ENCODE data around the gene ESYT2.

Gene ESYT2

DNA sequence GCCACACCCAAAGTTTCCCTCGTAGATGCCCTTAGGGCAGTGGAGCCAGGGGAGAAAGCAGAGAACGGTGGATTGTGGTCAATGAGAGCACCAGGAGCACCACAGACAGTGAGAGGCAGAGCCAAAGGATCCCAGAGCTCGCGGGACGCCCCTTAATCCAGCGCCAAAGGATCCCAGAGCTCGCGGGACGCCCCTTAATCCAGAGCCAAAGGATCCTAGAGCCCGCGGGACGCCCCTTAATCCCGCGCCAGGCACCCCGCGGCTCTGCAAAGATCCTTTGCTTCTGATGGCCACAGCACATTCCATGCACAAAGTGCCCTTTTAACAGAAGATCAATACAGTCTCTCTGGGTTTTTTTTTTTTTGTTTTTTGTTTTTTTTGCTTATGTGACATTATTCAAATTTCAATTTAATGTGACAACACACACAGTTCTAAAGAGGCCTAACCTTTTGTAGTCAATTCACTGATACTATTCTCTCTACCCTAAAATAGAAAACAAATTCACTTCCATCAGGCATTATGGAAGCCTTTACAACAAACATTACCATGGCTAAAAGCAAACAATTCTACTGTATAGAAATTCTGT is 71.8 kb downstream of the ESYT2 start:
- no peak for DNase-seq (ENCODE audit: low read depth, low spot score)
- no peak overlapping the region for H3K4me3 ChIP-seq (ENCODE audit: low read length)

DNA sequence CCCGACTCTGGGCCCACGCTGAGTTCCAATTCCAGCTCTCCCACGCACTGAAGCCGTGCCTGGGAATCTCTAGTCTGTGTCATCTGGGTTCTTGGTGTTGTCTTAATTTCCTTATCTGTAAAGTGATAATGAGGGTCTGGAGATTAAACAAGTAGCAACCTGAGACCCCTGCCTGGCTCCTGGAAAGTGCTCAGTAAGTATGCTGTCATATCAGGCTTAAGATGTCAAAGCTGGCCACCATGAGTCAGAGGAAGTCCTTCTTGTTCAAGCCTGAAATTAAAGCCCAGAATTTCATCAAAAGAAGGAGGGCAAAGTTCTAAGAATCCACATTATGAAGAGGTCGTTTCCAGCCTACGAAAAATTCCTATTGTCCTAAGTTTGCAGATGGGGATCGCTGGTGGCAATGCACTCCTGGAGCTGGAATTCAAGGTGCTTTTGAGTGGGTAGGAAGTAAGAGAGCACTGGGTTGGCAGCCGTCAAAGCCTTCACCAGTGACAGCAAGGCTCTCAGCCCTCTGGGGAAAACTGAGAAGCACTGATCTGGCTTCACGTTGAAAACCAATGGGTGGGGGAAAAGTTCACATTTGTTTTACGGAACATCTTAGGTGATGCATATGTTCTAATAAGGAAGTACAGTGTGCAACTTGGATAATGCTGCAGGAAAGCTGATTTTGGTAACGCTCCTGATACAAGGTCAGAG is 74.4 kb downstream of the ESYT2 start:
- H3K4me3 ChIP-seq (ENCODE audit: low read length), result no peak overlapping the region
- no peak for DNase-seq (ENCODE audit: low read depth, low spot score)

DNA sequence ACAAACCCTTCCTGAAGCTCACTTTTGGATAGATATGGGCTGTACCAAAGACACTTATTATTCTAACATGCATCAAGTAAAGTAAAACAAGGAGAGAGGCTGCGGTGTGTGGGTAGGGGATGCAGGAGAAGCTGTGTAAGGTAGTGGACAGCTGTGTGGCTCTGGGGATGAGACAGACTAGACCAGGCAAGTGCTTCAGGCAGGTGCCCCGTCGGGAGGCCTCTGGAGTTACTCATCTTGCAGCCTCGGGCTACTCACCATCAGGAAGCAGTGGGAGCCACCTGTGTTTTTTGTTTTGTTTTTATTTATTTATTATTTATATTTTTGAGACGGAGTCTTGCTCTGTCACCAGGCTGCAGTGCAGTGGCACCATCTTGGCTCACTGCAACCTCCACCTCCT is 75.4 kb downstream of the ESYT2 start:
- DNase-seq (ENCODE audit: low read depth, low spot score), result no peak
- no peak overlapping the region for H3K4me3 ChIP-seq (ENCODE audit: low read length)

DNA sequence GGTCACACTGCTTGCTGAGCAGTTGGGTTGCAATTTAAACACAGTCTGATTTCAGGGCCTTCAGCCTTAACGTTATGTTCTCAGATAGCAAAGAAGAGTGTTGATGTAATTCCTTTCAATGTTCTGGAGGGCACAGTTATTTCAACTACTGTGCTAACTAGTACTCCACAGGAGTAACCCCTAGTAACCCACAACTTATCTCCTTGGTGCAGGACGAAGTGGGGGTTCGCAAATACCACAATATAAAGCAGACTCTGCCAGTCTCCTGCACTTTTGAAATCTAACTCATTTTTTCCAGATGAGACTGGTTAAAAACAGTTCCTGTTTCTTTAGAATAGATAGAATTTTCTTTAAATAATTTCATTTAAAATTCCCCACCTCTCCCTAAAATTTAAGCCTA is 77.6 kb downstream of the ESYT2 start:
- DNase-seq (ENCODE audit: low read depth, low spot score), result no peak
- no peak overlapping the region for H3K4me3 ChIP-seq (ENCODE audit: low read length)

DNA sequence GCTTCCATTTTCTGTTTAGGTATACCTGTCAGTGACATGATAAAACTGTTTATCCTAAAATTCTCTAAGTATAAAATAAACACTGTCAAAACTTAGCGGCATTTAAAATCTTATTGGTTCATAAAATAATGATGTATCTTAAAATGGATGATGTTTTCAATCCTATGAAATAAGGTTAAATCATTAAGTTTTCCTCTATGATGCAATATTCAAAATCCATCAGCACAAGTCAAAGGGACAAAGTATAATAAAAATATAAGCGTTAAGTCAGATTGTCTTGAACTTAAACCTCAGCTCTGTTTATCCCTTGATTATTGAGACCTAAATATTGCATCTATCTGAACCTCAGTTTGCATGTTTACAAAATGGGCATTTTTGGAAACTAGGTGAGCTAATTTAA is 78.1 kb downstream of the ESYT2 start:
- no peak overlapping the region for H3K4me3 ChIP-seq (ENCODE audit: low read length)
- DNase-seq (ENCODE audit: low read depth, low spot score), result no peak

DNA sequence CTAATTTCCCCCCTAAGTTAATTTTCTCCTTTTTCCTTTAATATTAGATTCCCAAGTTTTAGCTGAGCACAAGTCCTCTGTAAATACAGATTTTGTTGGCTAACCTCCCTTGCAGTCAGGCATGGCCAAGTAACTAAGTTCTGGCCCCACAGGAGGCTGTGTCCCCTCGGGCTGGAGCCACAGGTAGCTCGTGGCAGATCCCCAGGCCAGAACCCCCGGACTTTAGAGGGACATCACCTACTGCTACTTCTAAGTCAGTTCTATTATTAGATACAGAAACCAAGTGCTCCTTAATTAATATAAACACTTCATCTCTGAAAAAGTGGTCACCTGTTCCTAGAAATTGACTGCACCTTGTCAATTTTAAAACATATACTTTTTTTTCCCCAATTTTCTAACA is 78.6 kb downstream of the ESYT2 start:
- H3K4me3 ChIP-seq (ENCODE audit: low read length), result no peak overlapping the region
- no peak for DNase-seq (ENCODE audit: low read depth, low spot score)

DNA sequence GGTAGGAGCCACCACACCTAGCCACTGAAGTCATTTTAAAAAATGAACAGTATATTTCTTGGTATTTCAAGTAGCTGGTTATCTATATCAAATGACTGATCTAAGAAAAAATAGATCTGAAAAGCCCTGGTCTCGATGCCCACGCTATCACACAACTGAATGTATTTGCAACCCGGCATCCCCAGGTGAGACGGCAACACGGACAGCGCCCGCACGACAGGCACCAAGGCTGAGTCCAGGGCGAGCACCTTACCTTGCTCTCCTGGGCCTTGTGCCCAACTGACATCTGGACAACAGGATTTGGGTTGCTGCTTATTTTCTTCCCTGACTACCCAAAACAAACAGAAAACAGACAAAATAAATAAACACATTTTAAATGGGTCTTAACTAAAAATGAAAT is 79.9 kb downstream of the ESYT2 start:
- no peak for DNase-seq (ENCODE audit: low read depth, low spot score)

DNA sequence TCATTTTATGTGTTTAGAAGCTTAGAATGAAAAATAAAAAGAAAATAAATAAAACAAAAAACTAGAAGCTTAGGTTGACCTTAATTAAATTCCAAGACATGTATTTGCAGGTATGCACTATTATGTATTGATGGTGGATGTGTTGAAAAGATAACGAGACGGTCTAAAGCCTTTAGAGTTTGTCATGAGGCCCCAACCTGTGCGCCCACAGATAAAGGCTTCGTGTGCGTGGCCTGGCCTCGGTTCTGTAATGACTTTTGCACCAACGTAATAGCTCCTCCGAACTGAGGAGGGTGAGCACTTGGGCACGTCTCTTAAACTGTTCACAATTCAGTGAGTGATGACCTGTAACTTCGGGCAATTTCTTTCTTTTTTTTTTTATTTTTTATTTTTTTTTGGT is 81.0 kb downstream of the ESYT2 start:
- no peak for DNase-seq (ENCODE audit: low read depth, low spot score)
- no peak overlapping the region for H3K4me3 ChIP-seq (ENCODE audit: low read length)

More for the DNA sequence above, 79.9 kb downstream of the ESYT2 start:
- H3K4me3 ChIP-seq (ENCODE audit: low read length), result no peak overlapping the region

DNA sequence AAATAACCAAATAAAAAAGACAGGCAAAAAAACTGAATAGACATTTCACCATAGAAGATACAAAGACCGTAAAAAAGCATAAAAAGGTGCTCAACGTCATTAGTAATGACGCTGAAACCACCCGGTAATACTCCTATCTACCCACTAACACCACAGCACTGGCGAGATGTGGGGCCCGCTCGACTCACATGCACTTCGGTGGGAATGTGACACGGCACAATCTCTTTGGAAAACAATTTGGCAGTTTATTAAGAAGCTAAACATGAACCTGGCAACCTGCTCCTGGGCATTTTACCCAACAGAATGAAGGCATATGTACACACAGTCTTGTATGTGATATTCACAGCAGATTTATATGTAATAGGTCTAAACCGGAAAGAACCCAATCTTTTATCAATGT is 81.9 kb downstream of the ESYT2 start:
- no peak overlapping the region for H3K4me3 ChIP-seq (ENCODE audit: low read length)
- no peak for DNase-seq (ENCODE audit: low read depth, low spot score)

DNA sequence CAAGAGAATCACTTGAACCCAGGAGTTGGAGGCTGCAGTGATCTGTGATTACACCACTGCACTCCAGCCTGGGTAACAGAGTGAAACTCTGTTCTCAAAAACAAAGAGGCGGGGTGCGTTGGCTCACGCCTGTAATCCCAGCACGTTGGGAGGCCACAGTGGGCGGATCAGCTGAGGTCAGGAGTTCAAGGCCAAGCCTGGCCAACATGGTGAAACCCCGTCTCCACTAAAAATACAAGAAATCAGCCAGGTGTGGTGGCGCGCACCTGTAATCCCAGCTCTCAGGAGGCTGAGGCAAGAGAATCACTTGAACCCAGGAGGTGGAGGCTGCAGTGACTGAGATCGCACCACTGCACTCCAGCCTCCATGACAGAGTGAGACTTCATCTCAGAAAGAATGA is 82.4 kb downstream of the ESYT2 start:
- H3K4me3 ChIP-seq (ENCODE audit: low read length), result no peak overlapping the region
- DNase-seq (ENCODE audit: low read depth, low spot score), result no peak

DNA sequence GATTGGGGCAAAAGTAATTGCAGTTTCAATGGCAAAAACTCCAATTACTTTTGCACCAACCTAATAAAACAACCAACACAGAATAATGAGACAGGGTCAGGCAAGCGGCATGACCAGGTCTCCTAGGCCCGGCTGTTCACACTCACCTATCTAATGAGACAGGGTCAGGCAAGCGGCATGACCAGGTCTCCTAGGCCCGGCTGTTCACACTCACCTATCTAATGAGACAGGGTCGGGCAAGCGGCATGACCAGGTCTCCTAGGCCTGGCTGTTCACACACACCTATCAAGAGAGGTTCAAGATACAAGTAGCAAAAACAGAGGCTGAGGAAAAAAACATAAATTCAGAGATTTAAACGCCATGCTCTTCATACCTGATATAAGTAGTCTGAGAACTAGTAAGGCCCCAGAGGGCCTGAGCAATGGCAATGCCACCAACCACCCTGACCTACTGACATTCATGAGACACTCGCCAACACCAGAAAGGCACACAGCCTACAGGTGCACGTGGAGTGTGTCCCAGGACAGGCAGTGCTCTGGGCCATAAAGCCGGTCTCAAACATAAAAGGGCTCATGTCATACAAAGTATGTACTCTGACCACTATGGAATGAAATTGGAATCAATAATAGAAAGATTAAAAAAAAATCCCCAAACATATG is 84.1 kb downstream of the ESYT2 start:
- DNase-seq (ENCODE audit: low read depth, low spot score), result no peak
- no peak overlapping the region for H3K4me3 ChIP-seq (ENCODE audit: low read length)

DNA sequence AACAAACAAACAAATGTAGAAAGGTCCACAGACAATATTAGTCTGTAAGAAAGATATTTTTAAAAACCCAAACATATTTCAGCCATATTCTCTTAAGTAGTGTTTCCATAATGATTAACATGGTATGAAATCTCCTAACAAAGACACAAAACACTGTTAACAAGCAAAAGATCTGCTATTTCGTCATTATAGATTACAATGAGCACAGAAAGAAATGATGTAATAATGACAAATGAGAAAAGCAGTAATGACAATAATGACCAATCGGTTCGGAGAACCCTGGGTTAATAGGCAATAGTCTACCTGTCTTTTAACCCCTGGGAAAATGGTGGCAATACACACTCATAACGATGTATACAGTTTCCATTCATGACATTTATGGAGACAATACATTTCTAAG is 85.2 kb downstream of the ESYT2 start:
- no peak for DNase-seq (ENCODE audit: low read depth, low spot score)
- no peak overlapping the region for H3K4me3 ChIP-seq (ENCODE audit: low read length)

DNA sequence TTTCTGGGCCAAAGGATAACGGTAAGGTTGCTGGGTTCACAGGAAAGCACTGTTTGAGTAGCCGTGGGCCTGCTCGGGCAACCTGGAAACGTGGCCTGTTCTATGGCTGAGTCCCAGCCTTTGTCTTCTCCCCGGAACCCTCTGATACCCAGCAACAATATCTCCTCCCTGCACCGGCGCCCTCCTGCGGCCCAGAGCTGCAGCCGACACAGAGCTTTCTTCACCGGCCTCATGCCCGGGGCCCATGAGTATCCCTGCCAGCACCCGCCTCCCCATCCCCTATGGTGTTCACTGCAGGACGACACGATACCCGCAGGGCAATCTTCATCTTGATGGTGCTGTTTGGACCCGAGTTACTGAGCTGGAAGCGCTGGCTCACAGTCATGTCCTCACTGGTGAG is 86.1 kb downstream of the ESYT2 start:
- DNase-seq (ENCODE audit: low read depth, low spot score), result no peak
- H3K4me3 ChIP-seq (ENCODE audit: low read length), result no peak overlapping the region

DNA sequence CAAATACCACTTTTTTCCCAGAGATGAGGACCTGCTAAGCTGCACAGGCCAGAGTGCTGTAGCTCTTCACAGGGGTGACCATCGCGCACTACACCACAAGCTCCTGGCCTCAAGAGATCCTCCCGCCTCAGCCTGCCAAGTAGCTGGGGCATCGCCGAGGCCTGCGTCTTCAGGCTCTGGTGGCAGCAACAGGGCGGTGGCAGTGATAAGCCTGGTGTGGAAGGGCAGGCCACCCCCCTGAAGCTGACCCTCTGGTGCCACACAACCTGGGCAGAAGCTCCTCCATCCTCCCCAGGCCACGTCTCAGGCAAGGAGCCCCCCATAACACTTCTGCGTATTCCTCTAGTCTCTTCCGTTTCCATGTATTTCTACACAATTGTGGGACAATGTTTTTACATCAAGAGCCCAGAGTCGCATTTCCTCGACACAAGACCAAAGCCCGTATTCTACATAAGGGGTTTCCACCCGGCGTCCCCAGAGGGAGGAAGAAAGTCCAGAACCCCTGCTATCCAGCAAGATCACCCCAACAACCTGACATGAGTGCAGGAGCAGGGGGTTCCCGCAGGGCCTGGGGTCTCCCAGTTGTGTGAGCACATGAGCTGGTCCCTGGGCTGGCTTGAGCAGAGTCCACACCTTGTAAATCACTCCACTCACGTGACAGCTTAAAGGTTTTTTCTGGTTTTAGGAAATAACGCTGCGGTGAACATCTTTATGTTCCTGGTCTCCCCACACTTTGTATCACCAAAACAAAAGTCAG is 87.1 kb downstream of the ESYT2 start:
- H3K4me3 ChIP-seq (ENCODE audit: low read length), result no peak overlapping the region
- no peak for DNase-seq (ENCODE audit: low read depth, low spot score)

DNA sequence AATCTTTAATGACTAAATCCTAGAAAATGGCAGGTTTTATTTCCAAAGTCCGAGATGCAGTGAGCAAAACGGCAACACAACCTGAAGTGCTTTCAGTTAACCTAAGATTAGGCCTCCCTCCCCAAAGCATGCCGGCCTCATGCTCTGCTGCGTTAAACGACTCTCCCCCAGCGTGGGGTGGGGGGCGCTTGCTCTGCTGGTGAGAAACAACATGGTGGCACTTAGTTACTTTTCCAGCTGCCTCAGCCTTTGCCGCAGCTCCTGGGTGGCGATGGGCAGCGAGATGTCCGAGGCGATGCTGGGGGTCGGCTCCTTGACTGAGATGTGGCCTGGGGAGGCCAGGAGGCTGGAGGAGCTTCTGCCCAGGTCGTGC is 88.0 kb downstream of the ESYT2 start:
- no peak overlapping the region for H3K4me3 ChIP-seq (ENCODE audit: low read length)
- no peak for DNase-seq (ENCODE audit: low read depth, low spot score)

DNA sequence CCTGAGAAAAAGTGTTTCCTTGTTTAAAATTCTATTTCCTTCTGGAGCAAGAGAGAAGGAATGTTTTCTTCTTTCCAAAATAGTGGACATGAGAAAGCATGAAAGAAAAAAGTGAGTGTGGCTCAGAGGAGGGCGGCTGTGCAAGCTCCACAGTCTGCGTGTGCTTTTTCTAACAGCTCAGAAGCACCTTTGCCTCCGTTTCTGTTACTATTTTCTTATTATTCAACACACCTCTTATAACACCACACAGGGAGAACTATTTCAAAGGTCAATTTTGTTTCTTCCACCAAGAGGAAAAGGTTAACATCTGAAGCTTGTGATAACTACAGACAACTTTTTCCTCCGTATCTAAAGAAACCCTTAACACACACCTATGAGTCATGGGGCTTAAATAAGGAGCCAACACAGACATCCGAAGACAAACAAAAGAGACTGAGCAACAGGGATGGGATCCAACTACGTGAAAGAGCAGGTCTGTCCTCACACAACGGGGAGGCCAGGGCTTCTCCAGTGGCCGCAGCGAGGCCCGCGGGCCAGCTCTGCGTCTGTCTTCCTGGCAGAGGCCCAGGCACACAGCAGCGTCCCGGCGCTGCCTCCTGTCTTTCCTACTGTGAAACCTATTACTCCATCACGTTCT is 88.5 kb downstream of the ESYT2 start:
- no peak for DNase-seq (ENCODE audit: low read depth, low spot score)
- no peak overlapping the region for H3K4me3 ChIP-seq (ENCODE audit: low read length)

DNA sequence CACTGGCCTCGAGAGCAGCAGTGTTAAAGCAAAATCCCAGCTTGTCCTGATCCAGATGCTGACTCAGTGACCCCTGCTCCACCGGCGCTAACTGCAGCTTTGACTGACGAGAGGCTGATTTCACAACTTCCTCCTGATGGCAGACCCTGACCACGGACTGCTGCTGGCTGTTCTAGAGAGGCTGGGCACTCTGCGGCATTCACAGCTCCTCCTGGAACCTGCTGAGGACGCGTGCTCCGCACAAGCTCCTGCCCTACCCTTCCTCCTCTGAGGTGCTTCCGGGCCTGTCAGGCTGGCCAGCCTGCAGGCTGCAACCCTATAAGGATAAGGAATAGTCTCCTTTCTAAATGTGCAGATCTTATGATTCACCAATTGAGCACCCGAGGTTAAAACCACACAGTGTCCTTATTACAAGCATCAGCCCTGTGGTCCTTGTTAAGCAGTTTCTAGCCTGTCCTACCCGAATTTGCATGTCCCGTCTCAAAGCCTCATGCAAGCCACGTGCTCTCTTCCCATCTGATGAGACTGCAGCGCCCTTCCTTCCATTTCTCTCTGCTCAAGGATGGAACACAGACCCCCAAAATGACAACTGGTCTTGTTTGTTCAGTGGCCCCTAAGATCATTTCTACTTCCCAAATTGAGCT is 89.2 kb downstream of the ESYT2 start:
- H3K4me3 ChIP-seq (ENCODE audit: low read length), result no peak overlapping the region
- no peak for DNase-seq (ENCODE audit: low read depth, low spot score)

DNA sequence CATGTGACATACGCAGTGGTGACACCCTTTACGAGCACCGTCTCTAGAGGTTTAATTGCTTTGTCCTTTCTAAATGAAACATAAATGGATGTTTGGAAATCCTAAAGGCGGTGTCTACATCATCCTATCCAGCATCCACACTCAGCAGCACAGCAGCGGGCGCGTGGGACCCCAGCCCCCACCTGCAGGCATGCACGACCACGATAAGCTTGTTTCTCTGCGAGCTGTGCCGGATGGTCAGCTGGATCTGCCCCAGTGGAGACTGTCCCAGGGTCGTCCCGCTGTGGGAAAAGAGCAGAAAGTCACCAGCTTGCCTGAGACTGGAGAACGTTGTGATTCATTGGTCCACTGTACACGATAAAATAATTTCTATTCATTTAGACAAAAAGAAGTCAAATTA is 90.5 kb downstream of the ESYT2 start:
- no peak overlapping the region for H3K4me3 ChIP-seq (ENCODE audit: low read length)
- no peak for DNase-seq (ENCODE audit: low read depth, low spot score)

DNA sequence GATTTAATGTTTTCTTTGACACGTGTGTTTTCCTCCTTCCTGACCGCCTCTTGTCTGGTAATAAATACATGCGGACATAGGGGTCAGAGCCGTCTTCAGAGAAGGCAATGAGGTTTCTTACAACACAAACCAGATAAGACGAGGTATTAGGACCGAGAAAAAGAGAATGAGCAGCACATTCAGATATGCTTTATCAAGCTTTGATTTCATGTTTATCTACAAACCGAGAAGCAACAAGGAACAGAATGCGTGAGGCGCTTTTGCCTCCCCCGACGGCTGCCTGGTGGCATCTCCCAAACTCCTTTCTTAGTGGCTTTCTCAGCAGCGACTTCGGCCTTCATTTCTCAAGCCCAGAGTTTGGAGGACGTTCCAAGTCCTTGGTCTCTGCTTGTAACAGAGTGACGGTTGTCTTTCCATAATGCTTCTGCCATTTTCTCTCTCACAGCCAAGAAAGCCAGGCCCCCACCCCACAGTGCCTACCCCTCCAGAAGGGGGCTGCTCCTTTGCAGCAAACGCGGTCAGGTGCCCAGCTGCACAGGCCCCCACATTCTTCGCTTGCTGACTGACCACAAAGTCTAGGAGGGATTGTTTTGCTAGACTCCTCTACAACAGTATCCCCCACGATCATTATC is 92.1 kb downstream of the ESYT2 start:
- no peak overlapping the region for H3K4me3 ChIP-seq (ENCODE audit: low read length)

More for the DNA sequence above, 92.1 kb downstream of the ESYT2 start:
- no peak for DNase-seq (ENCODE audit: low read depth, low spot score)

Measured in Jurkat, Clone E6-1 (cell line).